COR-L47 (cell line): ENCODE results near the gene DBR1.
"Not testable (repeated sequence)": the region's sequence is repeated elsewhere in the genome, so short reads cannot be mapped to it uniquely, and the experiment has no call there.

ENCODE experiments used
- DNase-seq: peaks from one replicate; lab custom pipeline; 2025; lab: John Stamatoyannopoulos, UW

Gene DBR1

DNA sequence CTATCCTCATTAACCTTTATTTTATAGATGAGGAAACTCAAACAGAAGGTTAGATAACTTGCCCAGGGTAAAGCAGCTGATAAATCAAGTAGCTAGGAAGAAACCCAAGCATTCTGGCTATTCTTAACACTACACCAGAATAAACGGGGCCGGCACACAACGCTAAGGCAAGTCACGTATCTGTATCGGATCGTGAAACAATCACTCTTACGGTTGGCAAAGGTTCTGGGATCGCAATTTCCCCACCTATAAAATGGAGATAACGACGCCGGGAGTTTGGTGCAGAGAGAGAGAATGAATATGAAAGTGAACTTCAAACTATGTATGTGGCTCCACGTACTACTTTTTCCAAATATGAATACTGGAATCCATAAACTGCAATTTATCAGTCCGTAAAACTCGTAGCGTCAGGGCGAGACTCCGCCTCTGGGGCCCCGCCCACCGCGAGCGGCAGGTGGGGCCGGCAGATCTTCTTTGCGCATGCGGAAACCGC is 12.1 kb upstream of the DBR1 start:
- peak; percentile 90 for DNase-seq

DNA sequence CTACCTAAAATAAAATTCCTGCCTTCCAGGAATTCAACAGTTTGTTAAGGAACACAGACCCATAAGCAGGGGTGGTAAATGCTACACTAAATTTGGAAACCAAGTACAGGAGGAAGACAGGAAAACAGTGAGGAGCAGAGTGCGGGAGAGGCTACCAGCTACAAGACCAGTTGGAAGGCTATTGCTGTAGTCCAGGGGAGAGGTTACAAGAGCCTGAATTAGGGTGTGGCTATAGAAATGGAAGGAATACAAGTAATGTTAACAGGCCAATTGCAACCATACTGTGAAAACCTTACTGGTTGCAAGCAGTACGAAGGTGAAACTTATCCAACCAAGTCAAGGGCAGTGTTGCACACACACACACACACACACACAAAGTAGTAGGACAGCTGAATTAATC is 11.5 kb upstream of the DBR1 start:
- DNase-seq: no peak

DNA sequence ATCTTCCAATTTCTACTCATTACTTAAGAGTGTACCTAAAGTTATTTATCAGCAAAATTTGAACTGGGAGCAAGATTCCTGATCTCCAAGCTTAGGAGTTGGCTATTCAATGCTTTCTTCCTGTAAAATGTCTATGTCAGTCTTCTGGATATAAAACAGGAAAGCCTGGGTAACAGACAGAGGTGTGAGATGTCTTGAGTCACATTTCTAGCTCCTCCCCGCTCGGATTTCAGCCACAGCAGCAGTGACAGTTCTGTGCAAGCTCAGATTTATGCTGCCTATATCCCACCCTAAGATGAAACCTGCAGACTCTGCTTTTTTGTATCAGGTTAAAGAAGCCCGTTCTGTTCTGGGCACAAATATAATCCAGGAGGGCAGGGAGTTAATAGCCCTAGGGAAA is 10.3 kb upstream of the DBR1 start:
- DNase-seq: no peak

DNA sequence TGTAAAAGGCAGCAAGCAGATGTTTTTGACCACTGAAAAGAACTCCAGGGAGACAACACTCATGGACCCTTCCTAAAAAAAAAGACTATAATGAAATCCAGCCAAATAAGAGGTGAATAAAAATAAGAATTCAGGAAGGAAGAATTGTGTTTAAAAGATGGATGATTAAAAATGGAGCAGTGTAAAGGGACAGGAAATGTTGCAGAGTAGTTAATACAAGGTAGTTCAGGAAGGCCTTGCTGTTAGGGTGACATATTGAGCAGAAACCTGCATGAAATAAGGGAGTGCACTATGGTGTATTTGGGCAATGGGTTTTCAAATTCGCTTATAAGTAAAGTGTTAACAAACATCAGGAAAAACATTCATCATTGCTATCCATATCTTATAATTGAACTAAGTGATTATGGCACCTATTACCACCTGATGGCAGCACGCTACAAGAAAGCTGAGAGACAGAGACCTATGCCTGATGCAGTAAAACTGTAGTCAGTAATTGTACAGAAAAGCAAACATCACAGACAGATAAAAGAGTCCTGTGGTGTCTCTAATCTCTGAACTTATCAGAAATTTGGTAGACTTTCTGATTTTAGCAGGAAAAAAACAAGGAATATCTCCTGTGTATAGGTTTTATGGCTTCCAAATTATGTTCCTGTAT is 5.8 kb upstream of the DBR1 start:
- DNase-seq: peak; percentile 62

DNA sequence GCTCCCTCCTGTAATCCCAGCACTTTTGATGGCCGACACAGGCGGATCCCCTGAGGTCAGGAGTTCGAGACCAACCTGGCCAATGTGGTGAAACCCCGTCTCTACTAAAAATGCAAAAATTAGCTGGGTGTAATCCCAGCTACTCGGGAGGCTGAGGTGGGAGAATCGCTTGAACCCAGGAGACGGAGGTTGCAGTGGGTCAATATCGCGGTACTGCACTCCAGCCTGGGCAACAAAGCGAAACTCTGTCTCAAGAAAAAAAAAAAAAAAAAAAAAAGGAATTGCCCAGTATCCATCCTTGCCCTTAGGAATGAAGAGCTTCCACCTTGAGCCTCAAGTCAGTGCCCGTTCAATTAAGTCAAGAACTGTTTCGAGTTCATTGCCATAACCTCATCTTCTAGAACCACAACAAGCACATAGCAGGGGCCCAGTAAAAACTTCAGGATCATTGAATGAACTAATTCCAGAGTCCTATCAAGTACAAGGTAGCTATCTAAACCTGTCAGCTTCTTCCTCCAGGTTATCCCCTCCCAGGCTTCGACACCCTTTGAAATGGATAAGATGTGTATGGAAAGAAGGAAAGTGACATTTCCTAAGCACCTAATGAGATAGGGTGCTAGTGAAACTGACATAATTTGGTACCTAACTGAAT is 826 bp downstream of the DBR1 start:
- DNase-seq: no peak

DNA sequence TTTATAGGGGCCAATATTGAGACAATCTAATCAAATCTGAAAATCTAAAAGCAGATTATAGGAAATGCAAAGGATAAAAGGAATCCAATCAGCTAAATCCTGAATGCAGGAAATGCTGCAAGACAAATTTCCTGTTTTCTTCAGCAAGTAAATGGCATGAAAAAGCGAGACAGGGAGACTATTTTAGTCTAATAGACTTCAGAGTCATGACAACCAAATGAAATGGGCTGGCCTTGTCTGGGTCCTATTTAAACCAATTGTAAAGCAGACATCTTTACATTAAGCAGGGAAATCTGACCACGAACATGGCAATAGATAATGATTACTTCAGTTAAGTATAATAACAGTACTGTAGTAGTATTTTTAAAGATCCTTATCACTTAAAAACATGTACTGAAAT is 2.1 kb downstream of the DBR1 start:
- no peak for DNase-seq

DNA sequence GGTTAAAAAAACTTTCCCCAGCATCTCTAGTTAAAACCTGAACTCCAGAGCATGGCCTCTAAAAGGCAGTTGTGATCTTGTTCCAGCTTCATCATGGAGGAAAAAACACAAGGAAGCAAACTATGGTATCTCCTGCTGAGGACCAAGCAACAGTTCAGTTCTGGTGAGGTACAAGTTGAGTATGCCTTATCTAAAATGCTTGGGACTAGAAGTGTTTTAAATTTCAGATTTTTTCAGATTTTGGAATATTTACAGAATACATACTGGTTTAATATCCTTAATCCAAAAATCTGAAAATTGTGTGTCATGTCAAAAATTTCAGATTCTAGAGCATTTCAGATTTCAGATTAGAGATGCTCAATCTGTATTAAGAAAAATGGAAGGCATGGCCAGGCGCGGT is 9.7 kb downstream of the DBR1 start:
- no peak for DNase-seq

DNA sequence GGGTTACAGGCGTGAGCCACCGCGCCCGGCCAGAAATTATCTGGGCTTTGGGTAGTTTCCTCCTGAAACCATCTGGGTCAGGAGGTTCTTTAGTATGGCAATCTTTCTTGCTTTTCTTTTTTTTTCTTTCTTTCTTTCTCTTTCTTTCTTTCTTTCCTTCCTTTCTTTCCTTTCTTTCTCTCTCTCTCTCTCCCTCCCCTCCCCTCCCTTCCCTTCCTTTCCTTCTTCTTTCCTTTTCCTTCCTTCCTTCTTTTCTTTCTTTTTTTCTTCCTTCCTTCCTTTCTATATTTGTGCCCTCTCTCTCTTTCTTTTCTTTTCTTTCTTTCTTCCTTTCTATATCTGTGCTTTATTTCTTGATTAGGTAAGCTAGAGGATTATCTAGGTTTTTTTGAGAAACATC is 17.0 kb downstream of the DBR1 start:
- no peak for DNase-seq

DNA sequence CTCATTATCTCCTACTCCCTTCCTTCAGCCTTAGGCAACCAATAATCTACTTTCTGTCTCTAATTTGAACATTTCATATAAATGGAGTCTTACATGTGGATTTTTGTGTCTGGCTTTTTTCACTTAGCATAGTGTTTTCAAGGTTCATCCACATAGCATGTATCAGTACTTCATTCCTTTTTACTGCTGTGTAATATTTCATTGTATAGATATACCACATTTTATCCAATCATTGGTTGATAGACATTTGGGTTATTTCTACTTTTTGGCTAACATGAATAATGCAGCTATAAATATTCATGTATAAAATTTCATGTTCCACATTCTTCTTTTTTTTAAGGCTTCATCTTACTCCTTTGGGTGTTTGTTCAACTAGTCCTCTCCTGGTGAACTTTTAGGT is 20.2 kb downstream of the DBR1 start:
- DNase-seq: no peak

DNA sequence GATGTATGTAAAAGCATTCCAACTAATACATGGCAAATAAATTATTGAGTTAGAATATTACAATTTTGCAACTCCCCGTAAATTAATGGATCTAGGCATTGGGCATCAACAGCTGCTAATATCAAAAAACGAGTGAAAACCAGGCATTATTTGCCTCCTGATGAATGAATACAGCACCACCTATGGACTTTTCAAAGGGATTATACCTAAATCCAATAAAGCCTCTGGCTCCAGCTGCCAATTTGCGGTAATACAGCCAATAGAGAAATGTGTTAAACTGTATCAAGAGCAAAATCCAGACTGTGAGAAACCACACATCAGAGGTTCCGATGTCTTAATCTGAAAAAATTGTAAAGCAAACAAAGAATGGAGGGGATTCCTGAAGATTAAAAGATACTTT is 26.2 kb downstream of the DBR1 start:
- DNase-seq: no peak

DNA sequence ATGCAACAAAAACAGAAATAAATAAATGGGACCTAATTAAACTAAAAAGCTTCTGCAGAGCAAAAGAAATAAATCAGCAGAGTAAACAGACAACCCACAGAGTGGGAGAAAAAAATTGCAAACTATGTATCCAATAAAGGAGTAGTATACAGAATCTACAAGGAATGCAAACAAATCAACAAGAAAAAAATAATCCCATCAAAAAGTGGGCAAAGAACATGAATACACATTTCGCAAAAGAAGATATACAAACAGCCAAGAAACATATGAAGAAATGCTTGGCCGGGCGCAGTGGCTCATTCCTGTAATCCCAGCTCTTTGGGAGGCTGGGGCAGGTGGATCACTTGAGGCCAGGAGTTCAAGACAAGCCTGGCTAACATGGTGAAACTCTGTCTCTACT is 32.5 kb downstream of the DBR1 start:
- not testable (repeated sequence) for DNase-seq

DNA sequence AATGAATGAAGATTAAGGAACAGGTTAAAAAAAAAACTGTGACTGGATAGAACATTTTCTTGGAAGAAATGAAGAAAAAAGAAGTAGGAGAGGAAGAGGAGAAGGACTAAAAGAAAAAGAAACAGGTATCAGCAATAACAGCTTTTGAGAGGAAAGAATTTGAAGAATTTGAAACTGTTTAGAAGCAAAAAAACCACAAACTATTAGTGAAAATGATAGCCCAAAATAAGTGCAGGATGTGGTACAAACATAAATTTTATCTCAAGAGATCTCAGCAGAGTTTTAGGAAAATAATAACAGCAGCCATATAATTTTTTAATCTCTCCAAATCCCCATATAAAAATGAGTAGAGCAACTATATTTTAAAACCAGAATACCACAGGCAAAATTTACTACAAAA is 33.8 kb downstream of the DBR1 start:
- DNase-seq: no peak

DNA sequence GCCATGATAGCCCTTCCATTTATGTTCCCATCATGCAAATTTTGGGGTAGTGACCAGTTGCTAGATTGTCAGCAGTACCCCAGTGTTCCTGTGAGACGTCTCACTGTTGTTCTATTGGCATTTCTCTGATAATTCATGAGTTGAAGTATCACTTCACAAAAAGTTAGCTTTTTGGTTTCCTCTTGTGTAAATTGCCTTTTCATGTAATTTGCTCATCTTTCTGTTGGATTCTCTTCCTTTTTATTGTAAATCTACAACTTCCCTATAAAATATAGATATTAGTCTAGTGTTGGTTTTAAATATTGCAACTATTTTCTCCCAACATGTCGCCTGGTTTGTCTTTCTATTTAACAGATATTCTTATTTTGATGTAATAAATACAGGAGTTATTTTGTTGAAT is 35.0 kb downstream of the DBR1 start:
- DNase-seq: no peak

DNA sequence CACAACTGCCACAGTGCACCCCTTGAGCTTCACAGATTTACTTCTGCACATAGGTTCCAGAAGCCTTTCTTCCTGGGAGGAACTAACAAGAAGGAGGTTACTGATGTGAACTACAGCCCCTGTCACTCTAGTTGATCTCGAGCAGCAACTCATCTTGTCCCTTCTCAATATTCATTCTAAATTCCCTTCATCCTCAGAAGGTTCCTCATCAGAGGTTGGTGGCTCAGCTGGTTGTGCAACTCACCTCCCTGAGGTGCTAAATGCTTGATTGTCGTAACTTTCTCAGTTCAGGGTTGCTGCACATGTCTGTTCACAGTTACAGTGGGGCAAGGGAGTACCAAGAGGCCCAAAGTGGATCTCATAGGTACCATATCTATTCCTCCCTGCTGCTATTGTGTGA is 36.9 kb downstream of the DBR1 start:
- DNase-seq: no peak

DNA sequence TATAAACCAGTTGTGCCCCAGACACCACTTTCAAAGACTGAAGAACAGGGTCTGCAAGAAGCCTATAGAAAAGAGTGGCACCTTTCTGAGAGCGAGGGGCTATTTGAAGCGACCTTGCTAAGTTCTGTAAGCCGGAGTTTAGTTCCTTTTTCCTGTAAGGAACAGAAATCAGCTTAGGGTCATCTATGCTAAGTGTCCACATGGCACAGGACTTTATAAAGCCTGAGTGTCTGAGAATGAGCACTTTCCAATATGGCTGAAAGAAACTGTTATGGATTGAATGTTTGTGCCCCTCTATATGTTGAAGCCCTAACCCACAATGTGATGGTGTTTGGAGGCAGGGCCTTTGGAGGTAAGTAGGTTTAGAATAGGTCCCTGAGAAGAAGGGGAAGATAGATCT is 38.5 kb downstream of the DBR1 start:
- DNase-seq: no peak

DNA sequence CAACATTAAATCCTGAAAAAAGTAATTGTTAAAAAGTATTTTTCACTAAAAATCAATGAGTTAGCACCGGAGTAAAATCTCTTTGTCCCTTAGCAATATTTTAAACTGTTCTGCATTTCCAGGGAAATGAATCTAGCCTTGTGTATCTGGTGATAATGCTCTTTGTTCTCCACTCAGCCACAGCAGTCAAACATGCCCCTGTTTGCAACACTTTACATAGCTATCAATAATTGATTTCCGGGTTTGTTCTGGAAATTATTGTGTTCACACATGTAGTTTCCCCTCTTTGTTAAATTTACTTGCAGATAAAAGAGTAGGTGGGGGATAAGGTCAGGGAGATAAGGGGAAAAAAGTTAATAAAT is 38.9 kb downstream of the DBR1 start:
- DNase-seq: no peak

DNA sequence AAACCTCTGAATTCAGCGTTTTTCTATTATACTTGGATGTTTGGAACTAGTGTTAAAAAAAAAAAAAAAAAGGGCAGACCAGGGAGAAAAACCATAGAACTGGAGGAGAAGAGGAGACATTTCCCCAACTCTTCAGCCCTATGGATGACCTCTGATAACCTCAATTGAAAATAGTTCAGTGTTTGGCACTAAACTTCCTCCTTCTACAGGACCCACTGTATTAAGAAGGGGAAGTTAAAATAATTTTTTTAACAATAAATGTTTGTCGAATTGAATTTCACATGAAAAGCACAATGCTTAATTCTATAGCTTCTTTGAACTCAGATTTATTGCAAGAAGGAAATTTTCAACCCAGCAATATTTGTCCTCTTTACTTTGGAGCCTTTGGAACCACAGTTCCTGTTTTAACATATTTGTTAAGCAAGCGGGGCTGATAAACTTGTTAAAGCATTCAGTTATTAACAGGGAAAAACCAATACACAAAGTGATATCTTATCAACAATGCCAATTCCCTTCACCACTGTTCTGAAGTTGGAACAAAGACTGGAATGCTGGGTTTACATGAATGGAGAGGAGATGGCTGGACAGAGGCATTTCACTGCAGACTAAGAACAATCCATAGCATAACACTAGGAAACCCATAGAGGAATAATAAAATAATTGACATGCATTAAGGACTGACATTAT is 39.4 kb downstream of the DBR1 start:
- no peak for DNase-seq

DNA sequence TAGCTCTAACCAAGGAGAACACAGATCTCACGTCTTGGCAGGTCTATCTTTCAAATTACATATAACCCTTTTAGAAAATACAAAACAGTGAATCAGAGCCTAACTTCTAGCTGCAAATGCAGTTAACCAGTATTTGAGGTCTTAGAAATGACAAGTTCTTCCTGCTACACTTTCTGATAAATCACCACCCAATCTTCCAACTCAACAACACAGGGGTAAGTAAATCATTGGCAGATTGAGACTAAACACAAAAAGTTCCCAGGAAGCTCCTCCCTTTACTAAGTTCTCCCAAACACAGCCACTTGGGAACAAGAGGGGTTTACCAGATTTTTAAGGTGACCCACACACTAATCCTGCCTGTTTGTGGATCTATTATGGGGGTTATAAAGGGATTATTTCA is 42.5 kb downstream of the DBR1 start, which contains the start of gene A4GNT:
A4GNT (minus strand) TSS at position 152 of the 400 bp plus-strand sequence. CDS start 1,134 bp downstream, outside the sequence.
- DNase-seq: no peak

DNA sequence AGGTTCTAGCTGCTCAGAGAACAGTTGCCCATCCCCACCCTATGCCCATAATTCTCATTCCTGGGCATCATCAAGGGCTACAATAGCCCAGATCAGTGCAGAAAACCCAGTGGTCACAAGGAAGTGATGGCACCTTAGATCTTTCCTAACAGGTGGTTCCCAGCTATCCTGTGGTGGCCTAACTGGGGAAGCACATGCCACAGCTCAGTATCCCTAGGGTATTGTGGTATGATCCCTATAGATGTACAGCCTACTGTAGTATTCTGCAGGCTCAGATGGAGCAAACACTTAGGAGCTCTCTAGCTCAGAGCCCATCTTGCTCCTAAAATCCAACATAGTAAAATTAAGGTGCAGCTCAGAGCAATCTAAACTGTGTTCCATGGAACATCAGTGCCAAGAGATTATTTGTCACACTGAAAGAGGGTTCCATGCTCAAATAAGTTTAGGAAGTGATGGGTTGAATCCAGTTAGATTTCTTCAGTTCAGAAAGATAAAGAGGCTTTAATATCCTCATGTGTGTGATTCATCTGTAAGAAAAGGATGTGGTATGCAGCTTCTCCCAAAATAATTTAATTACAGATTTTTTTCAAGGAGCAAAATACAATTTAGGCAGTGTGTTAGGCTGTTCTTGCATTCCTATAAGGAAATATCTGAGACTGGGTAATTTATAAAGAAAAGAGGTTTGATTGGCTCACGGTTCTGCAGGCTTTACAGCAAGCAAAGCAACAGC is 46.9 kb downstream of the DBR1 start:
- no peak for DNase-seq

DNA sequence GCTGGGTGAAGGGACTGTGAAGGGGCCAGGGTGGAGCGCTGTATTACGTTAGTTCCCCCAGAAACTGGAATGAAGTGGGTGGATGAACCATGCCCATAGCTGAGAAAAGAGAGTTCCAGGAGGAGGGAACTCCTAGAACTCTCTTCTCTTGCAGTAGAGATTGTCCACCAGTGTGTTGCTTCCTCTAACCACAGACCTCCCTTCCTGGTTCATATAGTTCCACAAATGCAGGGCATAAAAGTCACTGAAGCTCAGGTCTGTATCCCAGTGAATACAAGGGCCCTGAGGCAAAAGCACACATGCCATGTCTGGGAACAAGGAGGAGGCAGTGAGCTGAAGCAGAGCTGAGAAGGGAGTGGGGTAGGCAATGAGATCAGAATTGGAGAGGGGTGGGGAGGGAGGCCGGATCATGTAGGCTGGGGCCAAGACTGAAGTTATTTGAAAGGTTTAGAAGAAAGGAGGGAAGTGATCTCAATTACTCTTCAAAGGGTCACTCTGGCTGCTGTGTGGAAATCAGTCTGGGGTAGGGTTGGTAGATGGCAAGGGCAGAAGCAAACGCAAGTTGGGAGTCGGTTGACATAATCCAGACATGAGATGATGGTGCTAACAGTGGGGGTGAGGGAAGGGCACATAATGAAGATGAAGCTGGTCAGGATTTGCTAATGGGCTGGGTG is 49.0 kb downstream of the DBR1 start:
- no peak for DNase-seq

DNA sequence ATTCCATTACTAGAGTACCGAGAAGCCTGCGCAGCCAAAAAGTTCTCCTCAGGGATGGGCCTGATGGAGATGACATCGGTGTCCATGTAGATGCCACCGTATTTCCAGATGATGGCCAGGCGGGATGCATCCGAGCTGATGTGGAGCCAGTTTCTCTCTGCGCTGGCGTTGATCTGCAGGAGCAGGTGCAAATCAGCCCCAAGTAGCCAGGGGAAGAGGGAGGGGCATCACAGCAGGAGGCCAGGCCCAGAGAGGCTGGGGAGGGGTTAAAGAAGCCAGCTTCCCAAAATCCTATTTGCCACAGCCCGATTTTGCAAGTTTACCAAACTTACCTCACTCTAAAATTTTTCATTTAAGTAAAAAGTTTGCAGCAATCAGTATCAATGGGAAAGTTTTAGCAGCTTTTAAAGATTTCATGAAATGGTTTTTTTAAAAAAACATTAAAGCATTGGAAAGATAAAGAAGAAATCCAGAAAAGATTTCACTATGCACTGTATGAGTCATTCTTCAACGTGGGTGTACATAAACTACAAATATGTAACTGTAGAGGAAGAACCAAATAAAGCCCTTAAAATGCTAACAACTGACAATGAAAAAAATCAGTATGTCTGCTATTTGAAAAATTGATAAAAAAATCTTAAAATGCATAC is 49.9 kb downstream of the DBR1 start:
- no peak for DNase-seq

DNA sequence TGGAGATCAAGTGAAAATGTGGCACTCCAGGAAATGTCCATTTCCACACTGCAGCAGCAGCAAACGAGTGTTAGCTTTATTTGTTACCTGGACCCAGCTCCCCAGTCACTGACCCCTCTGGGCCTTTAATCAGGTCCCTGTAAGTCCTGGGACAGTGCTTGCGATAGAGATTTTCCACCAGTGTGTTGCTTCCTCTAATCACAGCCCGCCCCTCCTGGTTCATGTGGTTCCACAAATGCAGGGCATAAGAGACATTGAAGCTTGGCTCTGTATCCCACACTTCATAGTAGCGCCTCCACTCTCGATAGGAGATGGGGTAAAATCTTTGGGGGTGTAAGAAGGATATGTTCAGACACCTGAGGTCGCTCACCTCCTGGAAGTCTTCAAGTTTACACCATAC is 50.5 kb downstream of the DBR1 start:
- DNase-seq: no peak
